H9 (cell line): ENCODE data around the gene MYO1E. TPM values are rescaled to one million over a fixed set of nuclear protein-coding genes. Genes with fewer than 3 reads are reported as not detected.

Source experiments
- DNase-seq: peaks from one replicate; pipeline ENCODE4 v3.0.0-alpha.2; 2017
- H2AFZ ChIP-seq: one replicate; pipeline ENCODE4 v1.6.1; 2013; ENCODE audit warnings: mild to moderate bottlenecking, low read length, control low read depth, moderate library complexity
- H2AK5ac ChIP-seq: 2 replicates; pipeline ENCODE4 v1.6.1; 2013; ENCODE audit warnings: low read length, control low read depth, mixed read lengths; ENCODE audit not compliant: insufficient read length
- H2BK120ac ChIP-seq: one replicate; pipeline ENCODE4 v1.6.1; 2013; ENCODE audit warnings: low read depth, mild to moderate bottlenecking, low read length, control low read depth, inconsistent platforms; ENCODE audit not compliant: poor library complexity, severe bottlenecking
- H2BK12ac ChIP-seq: 2 replicates; pipeline ENCODE4 v1.6.1; 2013; ENCODE audit warnings: low read length, control low read depth, mixed read lengths, low read depth; ENCODE audit not compliant: insufficient read length
- H2BK15ac ChIP-seq: 2 replicates; pipeline ENCODE4 v1.6.1; 2013; ENCODE audit warnings: low read depth, low read length, control low read depth
- H2BK20ac ChIP-seq: one replicate; pipeline ENCODE4 v1.6.1; 2013; ENCODE audit warnings: low read depth, mild to moderate bottlenecking, low read length, control low read depth, inconsistent platforms; ENCODE audit not compliant: poor library complexity, severe bottlenecking
- H2BK5ac ChIP-seq: 2 replicates; pipeline ENCODE4 v1.6.1; 2013; ENCODE audit warnings: low read length, control low read depth, mixed read lengths; ENCODE audit not compliant: insufficient read length
- H3K14ac ChIP-seq: 2 replicates; pipeline ENCODE4 v1.6.1; 2013; ENCODE audit warnings: low read length, control low read depth; ENCODE audit not compliant: insufficient read depth
- H3K18ac ChIP-seq: 2 replicates; pipeline ENCODE4 v1.6.1; 2013; ENCODE audit warnings: low read depth, mild to moderate bottlenecking, mixed read lengths, low read length, control low read depth; ENCODE audit not compliant: insufficient read length
- H3K23ac ChIP-seq: 2 replicates; pipeline ENCODE4 v1.6.1; 2013; ENCODE audit warnings: low read length, control low read depth, mixed read lengths, low read depth; ENCODE audit not compliant: insufficient read length
- H3K23me2 ChIP-seq: 2 replicates; pipeline ENCODE4 v1.6.1; 2013; ENCODE audit warnings: low read depth, mild to moderate bottlenecking, mixed read lengths, low read length, control low read depth; ENCODE audit not compliant: insufficient read length, poor library complexity, severe bottlenecking
- H3K27ac ChIP-seq: 2 replicates; pipeline ENCODE4 v1.5.1; 2013; ENCODE audit warnings: low read length, control low read depth, mixed read lengths, low read depth; ENCODE audit not compliant: insufficient read length
- H3K27me3 ChIP-seq: 2 replicates; pipeline ENCODE4 v1.6.1; 2013; ENCODE audit warnings: low read length, control low read depth, inconsistent platforms; ENCODE audit not compliant: insufficient read depth
- H3K4ac ChIP-seq: 2 replicates; pipeline ENCODE4 v1.6.1; 2013; ENCODE audit warnings: low read depth, mild to moderate bottlenecking, control low read depth, inconsistent platforms, low read length, moderate library complexity
- H3K4me1 ChIP-seq: 2 replicates; pipeline ENCODE4 v1.6.1; 2013; ENCODE audit warnings: low read length, control low read depth, inconsistent platforms; ENCODE audit not compliant: insufficient read depth
- H3K4me2 ChIP-seq: 2 replicates; pipeline ENCODE4 v1.6.1; 2013; ENCODE audit warnings: low read length, control low read depth, mixed read lengths; ENCODE audit not compliant: insufficient read length, insufficient read depth
- H3K56ac ChIP-seq: 2 replicates; pipeline ENCODE4 v1.6.1; 2013; ENCODE audit warnings: low read depth, mild to moderate bottlenecking, mixed read lengths, low read length, control low read depth; ENCODE audit not compliant: insufficient read length
- H3K79me1 ChIP-seq: 2 replicates; pipeline ENCODE4 v1.6.1; 2013; ENCODE audit warnings: low read depth, mild to moderate bottlenecking, moderate library complexity, low read length, control low read depth, inconsistent platforms; ENCODE audit not compliant: insufficient read depth, poor library complexity, severe bottlenecking
- H3K79me2 ChIP-seq: 2 replicates; pipeline ENCODE4 v1.6.1; 2013; ENCODE audit warnings: low read length, control low read depth, inconsistent platforms; ENCODE audit not compliant: insufficient read depth
- H3K9ac ChIP-seq: 2 replicates; pipeline ENCODE4 v1.6.1; 2013; ENCODE audit warnings: low read length, control low read depth, mixed read lengths; ENCODE audit not compliant: insufficient read length; ENCODE audit errors: extremely low read depth
- H3K9me3 ChIP-seq: one replicate; pipeline ENCODE4 v1.6.1; 2013; ENCODE audit warnings: low read depth, low read length, inconsistent platforms; ENCODE audit not compliant: control insufficient read depth
- H3T11ph ChIP-seq: one replicate; pipeline ENCODE4 v1.6.1; 2013; ENCODE audit warnings: mild to moderate bottlenecking, low read length, control low read depth, inconsistent platforms
- H4K20me1 ChIP-seq: one replicate; pipeline ENCODE4 v1.6.1; 2013; ENCODE audit not compliant: control insufficient read depth, insufficient read length, insufficient read depth
- H4K5ac ChIP-seq: 2 replicates; pipeline ENCODE4 v1.6.1; 2013; ENCODE audit warnings: low read depth, mild to moderate bottlenecking, mixed read lengths, low read length, control low read depth; ENCODE audit not compliant: insufficient read length
- H4K8ac ChIP-seq: replicated peaks from 2 replicates; pipeline ENCODE4 v1.6.1; 2013; ENCODE audit warnings: low read length, control low read depth, mixed read lengths, low read depth; ENCODE audit not compliant: insufficient read length
- H4K91ac ChIP-seq: 2 replicates; pipeline ENCODE4 v1.6.1; 2013; ENCODE audit warnings: low read depth, mild to moderate bottlenecking, moderate library complexity, mixed read lengths, low read length, control low read depth; ENCODE audit not compliant: insufficient read length
- H3K27ac Mint-ChIP-seq, 3 experiments: 2 replicates in 2 of 3; 3 replicates in 1 of 3; pipeline ENCODE4 v1.8.0; 2020 to 2021; ENCODE audit warnings: mixed read lengths in 3 of 3, mild to moderate bottlenecking in 1 of 3, moderate library complexity in 1 of 3
- H3K27me3 Mint-ChIP-seq: 2 replicates; pipeline ENCODE4 v1.8.0; 2021; ENCODE audit warnings: low read depth, mild to moderate bottlenecking, moderate library complexity, mixed read lengths
- H3K36me3 Mint-ChIP-seq, 3 experiments: 2 replicates in 2 of 3; 3 replicates in 1 of 3; pipeline ENCODE4 v1.8.0; 2020 to 2021; ENCODE audit warnings: low read depth in 3 of 3, mixed read lengths in 3 of 3; ENCODE audit not compliant: insufficient read depth in 1 of 3
- H3K4me1 Mint-ChIP-seq, 2 experiments: 2 replicates each; pipeline ENCODE4 v1.8.0; 2020; ENCODE audit warnings: mixed read lengths in 2 of 2
- H3K4me3 Mint-ChIP-seq, 2 experiments: 2 replicates in 1 of 2; 3 replicates in 1 of 2; pipeline ENCODE4 v1.8.0; 2020 to 2021; ENCODE audit warnings: mild to moderate bottlenecking in 2 of 2, mixed read lengths in 2 of 2, moderate library complexity in 1 of 2
- H3K9me3 Mint-ChIP-seq, 2 experiments: 2 replicates in 1 of 2; 3 replicates in 1 of 2; pipeline ENCODE4 v1.8.0; 2020; ENCODE audit warnings: mild to moderate bottlenecking in 2 of 2, mixed read lengths in 2 of 2, moderate library complexity in 1 of 2
- CTCF ChIP-seq: fragments of 200-600 bp; sonication (generic); conservative IDR thresholded peaks from 3 replicates; pipeline ENCODE4 v1.8.0; 2021; ENCODE audit warnings: antibody characterized with exemption, mild to moderate bottlenecking
- WGBS: extraction: QIAGEN DNeasy Blood & Tissue Kit; methylation state at CpG from one replicate; pipeline ENCODE4 v1.1.7; 2013; ENCODE audit warnings: missing lambda C conversion rate, low lambda C conversion rate, mixed read lengths; ENCODE audit not compliant: insufficient read length; ENCODE audit errors: extremely low coverage; 5-methylcytosine and 5-hydroxymethylcytosine counted together
- total RNA-seq: library from RNA; stranded (reverse); gene quantifications from 2 replicates; pipeline ENCODE4 v1.2.1, GENCODE V29; 2021

The MYO1E gene
- total RNA-seq, 1 experiment from 2014 or later = 235 TPM

GRCh38 chr15:59416816-59417215, 44.1 kb upstream of the MYO1E start:
- Histone ChIP-seq H2BK120ac (no peak overlapping the region), H3K9me3 (no peaks in the 10 kb centered on the region), H3K14ac (no peak overlapping the region), H2AK5ac (no peak overlapping the region), H3K23ac (no peak overlapping the region), H3K23me2 (no peaks in the 10 kb centered on the region), H3K79me1 (no peaks in the 10 kb centered on the region), H3K9ac (no peak overlapping the region), H3K79me2 (no peaks in the 10 kb centered on the region), H4K20me1 (no peaks in the 10 kb centered on the region), H2AFZ (no peak overlapping the region), H3T11ph (no peak overlapping the region), H4K91ac (no peak overlapping the region), H2BK20ac (no peak overlapping the region), H3K27ac (no peak overlapping the region), H3K56ac (no peak overlapping the region), H3K4me1 (peaks cover 7% of the 10 kb centered on the region; the same call in 1 of the 2 replicates), H3K27me3 (no peaks in the 10 kb centered on the region), H2BK5ac (no peak overlapping the region), H2BK12ac (no peak overlapping the region), H4K5ac (no peak overlapping the region), H3K4ac (no peak overlapping the region), H3K18ac (no peak overlapping the region), H4K8ac (no peak overlapping the region), H3K4me2 (no peak overlapping the region), H2BK15ac (no peak overlapping the region)
- TF ChIP-seq CTCF = no peak
- Mint-ChIP-seq H3K36me3 (no peaks in the 10 kb centered on the region), H3K9me3 (no peaks in the 10 kb centered on the region), H3K4me3 (no peak overlapping the region), H3K4me1 (peaks cover 18 to 30% of the 10 kb centered on the region in 2 experiments), H3K27ac (no peak overlapping the region), H3K27me3 (peaks cover 14% of the 10 kb centered on the region)
- DNase-seq = no peak
- no CpG with 5 or more reads among the region's 4 CpGs for WGBS
